ENCODE measurements around the gene OR14A2.
"Not testable (repeated sequence)": the region's sequence is repeated elsewhere in the genome, so short reads cannot be mapped to it uniquely, and the experiment has no call there.

DNA sequence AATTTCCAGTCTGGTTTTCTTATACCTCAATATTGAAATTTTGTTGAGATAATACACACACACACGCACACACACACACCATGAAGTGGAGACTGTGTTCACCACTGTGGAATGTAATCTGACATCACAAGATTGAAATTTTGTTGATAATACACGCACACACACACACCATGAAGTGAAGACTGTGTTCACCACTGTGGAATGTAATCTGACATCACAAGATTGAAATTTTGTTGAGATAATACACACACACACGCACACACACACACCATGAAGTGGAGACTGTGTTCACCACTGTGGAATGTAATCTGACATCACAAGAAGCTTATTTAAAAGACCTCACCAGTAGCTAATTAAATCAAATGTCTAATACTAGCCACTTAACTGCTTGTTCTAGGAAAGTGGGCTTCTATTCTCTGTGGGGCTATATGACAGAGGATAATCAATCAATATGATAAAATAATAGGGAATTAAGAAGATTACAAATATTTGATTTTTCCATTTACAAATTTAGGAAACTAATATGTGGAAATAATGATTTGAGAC, 5.7 kb downstream of the OR14A2 start:
- TF ChIP-seq, protein P1, sequence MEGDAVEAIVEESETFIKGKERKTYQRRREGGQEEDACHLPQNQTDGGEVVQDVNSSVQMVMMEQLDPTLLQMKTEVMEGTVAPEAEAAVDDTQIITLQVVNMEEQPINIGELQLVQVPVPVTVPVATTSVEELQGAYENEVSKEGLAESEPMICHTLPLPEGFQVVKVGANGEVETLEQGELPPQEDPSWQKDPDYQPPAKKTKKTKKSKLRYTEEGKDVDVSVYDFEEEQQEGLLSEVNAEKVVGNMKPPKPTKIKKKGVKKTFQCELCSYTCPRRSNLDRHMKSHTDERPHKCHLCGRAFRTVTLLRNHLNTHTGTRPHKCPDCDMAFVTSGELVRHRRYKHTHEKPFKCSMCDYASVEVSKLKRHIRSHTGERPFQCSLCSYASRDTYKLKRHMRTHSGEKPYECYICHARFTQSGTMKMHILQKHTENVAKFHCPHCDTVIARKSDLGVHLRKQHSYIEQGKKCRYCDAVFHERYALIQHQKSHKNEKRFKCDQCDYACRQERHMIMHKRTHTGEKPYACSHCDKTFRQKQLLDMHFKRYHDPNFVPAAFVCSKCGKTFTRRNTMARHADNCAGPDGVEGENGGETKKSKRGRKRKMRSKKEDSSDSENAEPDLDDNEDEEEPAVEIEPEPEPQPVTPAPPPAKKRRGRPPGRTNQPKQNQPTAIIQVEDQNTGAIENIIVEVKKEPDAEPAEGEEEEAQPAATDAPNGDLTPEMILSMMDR (IDR thresholded peaks at IDR 0.05; ENCODE audit: poor library complexity, severe bottlenecking), result not testable (repeated sequence)
- not testable (repeated sequence) for TF ChIP-seq EP300 (conservative IDR thresholded peaks at IDR 0.05; ENCODE audit: poor library complexity, severe bottlenecking); POLR2AphosphoS5 (IDR thresholded peaks at IDR 0.05)

Data from neural cell (in vitro differentiated cells).